Measurements from ENCODE around the gene ZNF266. TPM values are rescaled to one million over a fixed set of nuclear protein-coding genes. Genes with fewer than 3 reads are reported as not detected.

Gene ZNF266
- polyA plus RNA-seq, 1 donor (not counting 4 experiments of a cell fraction or from before 2014, with no cell fraction given): 7.7 TPM

- H3K4me2 ChIP-seq (ENCODE audit: control insufficient read depth, extremely low read depth, insufficient read depth, low read depth, low read length): no peak overlapping the region
These were observed 39.6 kb upstream of the ZNF266 start for GRCh38 chr19:9474975-9475374.

GRCh38 chr19:9467161-9467560 is 31.8 kb upstream of the ZNF266 start:
- no peak overlapping the region for H3K4me3 ChIP-seq (ENCODE audit: control insufficient read depth in 2 of 3, extremely low read depth in 1 of 3, insufficient read depth in 2 of 3, low read depth in 1 of 3, low read length in 3 of 3)
- H3K4me2 ChIP-seq (ENCODE audit: control insufficient read depth, extremely low read depth, insufficient read depth, low read depth, low read length): no peak overlapping the region
- H3K9me3 ChIP-seq (ENCODE audit: control insufficient read depth, low read depth, low read length): no peaks in the 10 kb centered on the region
- H3K36me3 ChIP-seq (ENCODE audit: control insufficient read depth in 2 of 2, extremely low read depth in 1 of 2, insufficient read depth in 2 of 2, low read length in 2 of 2): no peaks in the 10 kb centered on the region
- H2AFZ ChIP-seq (ENCODE audit: control insufficient read depth, low read length): no peak overlapping the region
- no peaks in the 10 kb centered on the region for H3K79me2 ChIP-seq (ENCODE audit: control insufficient read depth, insufficient read depth, low read length)
- no peak for TF ChIP-seq EZH2 (IDR thresholded peaks at IDR 0.05; ENCODE audit: low read length)
- TF ChIP-seq CTCF (optimal IDR thresholded peaks at IDR 0.05 in 1 of 3, IDR thresholded peaks at IDR 0.05 in 1 of 3, conservative IDR thresholded peaks at IDR 0.05 in 1 of 3; ENCODE audit: extremely low read depth in 1 of 3, insufficient read depth in 2 of 3, low read length in 3 of 3): no peak
- no peaks in the 10 kb centered on the region for H4K20me1 ChIP-seq (ENCODE audit: control insufficient read depth, extremely low read depth, insufficient read depth, low read length)
- H3K9ac ChIP-seq (ENCODE audit: control insufficient read depth, extremely low read depth, insufficient read depth, low read length): no peak overlapping the region
- FAIRE-seq (no peak), DNase-seq (ENCODE audit: low read depth, low spot score) (no peak)
- no peaks in the 10 kb centered on the region for H3K9me1 ChIP-seq (ENCODE audit: control insufficient read depth, extremely low read depth, insufficient read depth, low read length)
- dilution Hi-C loops (cut with MboI; ENCODE audit: extremely low pct_ligation_motif_present, low sequenced_read_pairs): no loop called here
- H3K27me3 ChIP-seq (ENCODE audit: control insufficient read depth, extremely low read depth, insufficient read depth, low read length): no peaks in the 10 kb centered on the region
- H3K27ac ChIP-seq (ENCODE audit: control insufficient read depth, insufficient read depth, low read length): no peak overlapping the region
- no peaks in the 10 kb centered on the region for H3K4me1 ChIP-seq (ENCODE audit: control insufficient read depth, extremely low read depth, insufficient read depth, low read length)

More at GRCh38 chr19:9474975-9475374, 39.6 kb upstream of the ZNF266 start:
- no peak overlapping the region for H2AFZ ChIP-seq (ENCODE audit: control insufficient read depth, low read length)
- DNase-seq (ENCODE audit: low read depth, low spot score): no peak
- no peaks in the 10 kb centered on the region for H3K79me2 ChIP-seq (ENCODE audit: control insufficient read depth, insufficient read depth, low read length)
- no peaks in the 10 kb centered on the region for H3K27me3 ChIP-seq (ENCODE audit: control insufficient read depth, extremely low read depth, insufficient read depth, low read length)
- FAIRE-seq: no peak
- H4K20me1 ChIP-seq (ENCODE audit: control insufficient read depth, extremely low read depth, insufficient read depth, low read length): no peaks in the 10 kb centered on the region
- no peaks in the 10 kb centered on the region for H3K9me1 ChIP-seq (ENCODE audit: control insufficient read depth, extremely low read depth, insufficient read depth, low read length)
- H3K27ac ChIP-seq (ENCODE audit: control insufficient read depth, insufficient read depth, low read length): no peak overlapping the region
- dilution Hi-C loops (cut with MboI; ENCODE audit: extremely low pct_ligation_motif_present, low sequenced_read_pairs): no loop called here
- H3K9ac ChIP-seq (ENCODE audit: control insufficient read depth, extremely low read depth, insufficient read depth, low read length): no peak overlapping the region
- H3K4me1 ChIP-seq (ENCODE audit: control insufficient read depth, extremely low read depth, insufficient read depth, low read length): no peaks in the 10 kb centered on the region
- TF ChIP-seq CTCF (optimal IDR thresholded peaks at IDR 0.05 in 1 of 3, IDR thresholded peaks at IDR 0.05 in 1 of 3, conservative IDR thresholded peaks at IDR 0.05 in 1 of 3; ENCODE audit: extremely low read depth in 1 of 3, insufficient read depth in 2 of 3, low read length in 3 of 3) (no peak), EZH2 (IDR thresholded peaks at IDR 0.05; ENCODE audit: low read length) (no peak)
- no peaks in the 10 kb centered on the region for H3K36me3 ChIP-seq (ENCODE audit: control insufficient read depth in 2 of 2, extremely low read depth in 1 of 2, insufficient read depth in 2 of 2, low read length in 2 of 2)
- no peak overlapping the region for H3K4me3 ChIP-seq (ENCODE audit: control insufficient read depth in 2 of 3, extremely low read depth in 1 of 3, insufficient read depth in 2 of 3, low read depth in 1 of 3, low read length in 3 of 3)
- H3K9me3 ChIP-seq (ENCODE audit: control insufficient read depth, low read depth, low read length): no peaks in the 10 kb centered on the region
